Mesendoderm (in vitro differentiated cells): ENCODE measurements around the gene SLIT3.
A peak's percentile ranks its signal among the peaks of the same experiment; 100 is the strongest.

Experiments used
- DNase-seq: peaks from one replicate; pipeline ENCODE4 v3.0.0; 2013
- H2AK5ac ChIP-seq: 2 replicates; pipeline ENCODE4 v1.6.1; 2013; ENCODE audit warnings: low read length, inconsistent platforms
- H2BK120ac ChIP-seq: 2 replicates; pipeline ENCODE4 v1.6.1; 2013; ENCODE audit warnings: low read depth, mild to moderate bottlenecking, low read length, moderate library complexity, mixed read lengths
- H2BK15ac ChIP-seq: replicated peaks from 2 replicates; pipeline ENCODE4 v1.6.1; 2013; ENCODE audit warnings: low read depth, mild to moderate bottlenecking, moderate library complexity
- H2BK5ac ChIP-seq: 2 replicates; pipeline ENCODE4 v1.6.1; 2013; ENCODE audit warnings: low read length, inconsistent platforms
- H3K18ac ChIP-seq: 2 replicates; pipeline ENCODE4 v1.6.1; 2013; ENCODE audit warnings: mild to moderate bottlenecking, low read length, mixed read lengths
- H3K23ac ChIP-seq: one replicate; pipeline ENCODE4 v1.6.1; 2013; ENCODE audit warnings: low read length
- H3K27ac ChIP-seq: 2 replicates; pipeline ENCODE4 v1.5.1; 2013; ENCODE audit warnings: low read depth, mild to moderate bottlenecking, inconsistent platforms, low read length, moderate library complexity
- H3K27me3 ChIP-seq: 2 replicates; pipeline ENCODE4 v1.6.1; 2013; ENCODE audit warnings: low read length, control low read depth, mild to moderate bottlenecking, inconsistent platforms; ENCODE audit not compliant: insufficient read depth, poor library complexity
- H3K36me3 ChIP-seq: 2 replicates; pipeline ENCODE4 v1.6.1; 2013; ENCODE audit warnings: low read length, inconsistent platforms; ENCODE audit not compliant: control insufficient read depth, insufficient read depth
- H3K4ac ChIP-seq: one replicate; pipeline ENCODE4 v1.6.1; 2013; ENCODE audit warnings: low read depth, mild to moderate bottlenecking, low read length, moderate library complexity
- H3K4me1 ChIP-seq: 2 replicates; pipeline ENCODE4 v1.6.1; 2013; ENCODE audit warnings: low read depth, low read length, inconsistent platforms; ENCODE audit not compliant: control insufficient read depth
- H3K4me2 ChIP-seq: 2 replicates; pipeline ENCODE4 v1.6.1; 2013; ENCODE audit warnings: low read length
- H3K4me3 ChIP-seq: 2 replicates; pipeline ENCODE4 v1.5.1; 2013; ENCODE audit warnings: mild to moderate bottlenecking, low read length
- H3K56ac ChIP-seq: one replicate; pipeline ENCODE4 v1.6.1; 2013; ENCODE audit warnings: low read length
- H3K79me1 ChIP-seq: 2 replicates; pipeline ENCODE4 v1.6.1; 2013; ENCODE audit warnings: low read length, inconsistent platforms
- H3K79me2 ChIP-seq: 2 replicates; pipeline ENCODE4 v1.6.1; 2013; ENCODE audit warnings: mild to moderate bottlenecking, low read length; ENCODE audit not compliant: control insufficient read depth, insufficient read depth
- H3K9ac ChIP-seq: 2 replicates; pipeline ENCODE4 v1.6.1; 2013; ENCODE audit warnings: low read length, inconsistent platforms
- H4K5ac ChIP-seq: one replicate; pipeline ENCODE4 v1.6.1; 2013; ENCODE audit warnings: low read length
- H4K8ac ChIP-seq: one replicate; pipeline ENCODE4 v1.6.1; 2013; ENCODE audit warnings: low read depth, mild to moderate bottlenecking, control low read depth, low read length, moderate library complexity
- WGBS: extraction: QIAGEN DNeasy Blood & Tissue Kit; methylation state at CpG from one replicate; pipeline ENCODE4 v1.1.7; 2013; ENCODE audit warnings: low lambda C conversion rate, missing lambda C conversion rate; ENCODE audit not compliant: insufficient coverage; ENCODE audit errors: extremely low coverage; 5-methylcytosine and 5-hydroxymethylcytosine counted together

SLIT3 gene

GRCh38 chr5:168734620-168735300 lies 566.2 kb downstream of the SLIT3 start:
- Histone ChIP-seq H3K79me2 (no peaks in the 10 kb centered on the region), H3K4me3 (no peak overlapping the region), H3K4ac (no peak overlapping the region), H2BK5ac (no peak overlapping the region), H3K27me3 (no peaks in the 10 kb centered on the region), H3K4me1 (no peaks in the 10 kb centered on the region), H3K23ac (no peak overlapping the region), H2AK5ac (no peak overlapping the region), H3K4me2 (no peak overlapping the region), H3K18ac (no peak overlapping the region), H4K8ac (no peak overlapping the region), H4K5ac (no peak overlapping the region), H2BK120ac (no peak overlapping the region), H3K56ac (no peak overlapping the region), H3K27ac (no peak overlapping the region), H3K79me1 (no peaks in the 10 kb centered on the region), H2BK15ac (no peak overlapping the region), H3K36me3 (no peaks in the 10 kb centered on the region), H3K9ac (no peak overlapping the region)
- no peak for DNase-seq
- WGBS = no CpG with 5 or more reads among the region's 7 CpGs

GRCh38 chr5:168734119-168734518 lies 566.8 kb downstream of the SLIT3 start:
- Histone ChIP-seq H3K4ac (no peak overlapping the region), H3K4me1 (no peaks in the 10 kb centered on the region), H2BK120ac (no peak overlapping the region), H3K27ac (no peak overlapping the region), H3K36me3 (no peaks in the 10 kb centered on the region), H3K4me2 (no peak overlapping the region), H3K79me1 (no peaks in the 10 kb centered on the region), H3K79me2 (no peaks in the 10 kb centered on the region), H2AK5ac (no peak overlapping the region), H4K5ac (no peak overlapping the region), H3K9ac (no peak overlapping the region), H3K56ac (no peak overlapping the region), H3K27me3 (no peaks in the 10 kb centered on the region), H3K18ac (no peak overlapping the region), H2BK5ac (no peak overlapping the region), H4K8ac (no peak overlapping the region), H3K23ac (no peak overlapping the region), H2BK15ac (no peak overlapping the region), H3K4me3 (no peak overlapping the region)
- WGBS = no CpG with 5 or more reads among the region's 1 CpG
- DNase-seq = no peak

- WGBS = no CpG with 5 or more reads among the region's 1 CpG
- Histone ChIP-seq H4K8ac (no peak overlapping the region), H3K4me2 (no peak overlapping the region)
Observed at GRCh38 chr5:168728546-168729211, 572.3 kb downstream of the SLIT3 start.

GRCh38 chr5:168727547-168727946 lies 573.4 kb downstream of the SLIT3 start:
- no peaks in the 10 kb centered on the region for H3K4me1 ChIP-seq
- no peak overlapping the region for H3K4me3 ChIP-seq
- H3K79me1 ChIP-seq = no peaks in the 10 kb centered on the region
- H3K36me3 ChIP-seq = no peaks in the 10 kb centered on the region
- no peak overlapping the region for H4K8ac ChIP-seq
- H2BK5ac ChIP-seq = no peak overlapping the region
- H3K9ac ChIP-seq = no peak overlapping the region
- no peak overlapping the region for H3K4me2 ChIP-seq
- no peaks in the 10 kb centered on the region for H3K79me2 ChIP-seq
- no peak overlapping the region for H3K18ac ChIP-seq
- H3K23ac ChIP-seq = no peak overlapping the region
- no peak overlapping the region for H2BK15ac ChIP-seq
- WGBS = no CpG with 5 or more reads among the region's 2 CpGs
- no peaks in the 10 kb centered on the region for H3K27me3 ChIP-seq
- H3K27ac ChIP-seq = no peak overlapping the region
- no peak overlapping the region for H3K4ac ChIP-seq
- H4K5ac ChIP-seq = no peak overlapping the region
- no peak overlapping the region for H2AK5ac ChIP-seq
- H3K56ac ChIP-seq = peak overlapping the region; percentile 15
- no peak overlapping the region for H2BK120ac ChIP-seq
- no peak for DNase-seq

More at GRCh38 chr5:168728546-168729211, 572.3 kb downstream of the SLIT3 start:
- no peak overlapping the region for H3K56ac ChIP-seq
- H2BK5ac ChIP-seq = no peak overlapping the region
- H3K79me1 ChIP-seq = no peaks in the 10 kb centered on the region
- H3K4ac ChIP-seq = no peak overlapping the region
- no peaks in the 10 kb centered on the region for H3K27me3 ChIP-seq
- no peak overlapping the region for H3K23ac ChIP-seq
- no peak overlapping the region for H4K5ac ChIP-seq
- H3K27ac ChIP-seq = no peak overlapping the region
- no peaks in the 10 kb centered on the region for H3K79me2 ChIP-seq
- H3K4me3 ChIP-seq = no peak overlapping the region
- no peak overlapping the region for H2BK15ac ChIP-seq
- H3K9ac ChIP-seq = no peak overlapping the region
- no peak overlapping the region for H2AK5ac ChIP-seq
- no peak overlapping the region for H2BK120ac ChIP-seq
- no peak for DNase-seq
- H3K4me1 ChIP-seq = no peaks in the 10 kb centered on the region
- H3K36me3 ChIP-seq = no peaks in the 10 kb centered on the region
- H3K18ac ChIP-seq = no peak overlapping the region

- Histone ChIP-seq H3K4me1 (no peaks in the 10 kb centered on the region), H3K36me3 (no peaks in the 10 kb centered on the region), H3K4me3 (no peak overlapping the region), H2BK120ac (no peak overlapping the region), H3K9ac (no peak overlapping the region), H4K5ac (no peak overlapping the region), H3K23ac (no peak overlapping the region), H2BK5ac (no peak overlapping the region), H3K4me2 (no peak overlapping the region), H4K8ac (no peak overlapping the region), H3K27ac (no peak overlapping the region), H3K79me1 (no peaks in the 10 kb centered on the region), H2BK15ac (no peak overlapping the region), H3K79me2 (no peaks in the 10 kb centered on the region), H3K4ac (no peak overlapping the region), H3K27me3 (no peaks in the 10 kb centered on the region), H3K18ac (no peak overlapping the region), H3K56ac (no peak overlapping the region), H2AK5ac (no peak overlapping the region)
- DNase-seq = no peak
- WGBS = no CpG with 5 or more reads among the region's 1 CpG
Observed at GRCh38 chr5:168726342-168726741, 574.6 kb downstream of the SLIT3 start.
